Panc1 (cell line): Measurements from ENCODE around the gene H3-3A. TPM values are rescaled to one million over a fixed set of nuclear protein-coding genes. Genes with fewer than 3 reads are reported as not detected.

Source experiments
- ATAC-seq: fragments of 200-7000 bp; cut with Tn5 transposase; 2 replicates; pipeline ENCODE4 v1.9.1; 2020; ENCODE audit warnings: mild to moderate bottlenecking, moderate library complexity
- BruUV-seq: library from RNA; stranded (reverse); fragments of 400-500 nt; replicated peaks from 2 replicates; lab custom pipeline; 2021; lab: Mats Ljungman, UMichigan
- CTCF ChIA-PET: fragments of 300-600 bp; sonication (Branson Sonifier 250); formaldehyde crosslinking; loops from one replicate; lab custom pipeline; 2022; ENCODE audit warnings: antibody characterized with exemption; lab: Charles Lee
- POLR2A ChIA-PET: fragments of 300-600 bp; sonication (Branson Sonifier 250); formaldehyde crosslinking; loops from one replicate; lab custom pipeline; 2022; ENCODE audit warnings: antibody characterized with exemption; lab: Charles Lee
- DNase-seq: peaks from one replicate; pipeline ENCODE4 v3.0.0-alpha.2; 2010; ENCODE audit warnings: low read depth, low spot score
- H3K27ac ChIP-seq: 2 replicates; pipeline ENCODE4 v1.5.1; 2011; ENCODE audit warnings: mild to moderate bottlenecking, low read length, inconsistent platforms
- H3K27me3 ChIP-seq: fragments of 200-500 bp; sonication (Bioruptor generic); 2 replicates; pipeline ENCODE4 v1.6.0; 2014; ENCODE audit warnings: low read length, inconsistent platforms; ENCODE audit not compliant: control insufficient read depth, insufficient read depth
- H3K36me3 ChIP-seq: fragments of 200-500 bp; sonication (Bioruptor generic); 2 replicates; pipeline ENCODE4 v1.5.1; 2014; ENCODE audit warnings: inconsistent platforms, mild to moderate bottlenecking, low read length, moderate library complexity; ENCODE audit not compliant: control insufficient read depth, insufficient read depth
- H3K4me1 ChIP-seq: 2 replicates; pipeline ENCODE4 v1.5.1; 2011; ENCODE audit warnings: inconsistent platforms, mild to moderate bottlenecking, low read length, moderate library complexity; ENCODE audit not compliant: control insufficient read depth, insufficient read depth
- H3K4me3 ChIP-seq, 2 experiments: 2 replicates each; pipeline ENCODE4 v1.5.1; 2011 to 2012; ENCODE audit warnings: low read depth in 2 of 2, low read length in 2 of 2, mild to moderate bottlenecking in 2 of 2, inconsistent platforms in 1 of 2, moderate library complexity in 1 of 2
- H3K9me3 ChIP-seq: fragments of 200-500 bp; sonication (Bioruptor generic); 2 replicates; pipeline ENCODE4 v1.5.1; 2014; ENCODE audit warnings: low read depth, mild to moderate bottlenecking, inconsistent platforms, low read length, moderate library complexity; ENCODE audit not compliant: control insufficient read depth, insufficient read depth
- POLR2AphosphoS5 ChIP-seq: IDR thresholded peaks from 2 replicates; pipeline ENCODE4 v1.6.1; 2012; ENCODE audit warnings: mild to moderate bottlenecking, low read depth, low read length, moderate library complexity
- SIN3A ChIP-seq: IDR thresholded peaks from 2 replicates; pipeline ENCODE4 v1.6.1; 2012; ENCODE audit warnings: low read depth, mild to moderate bottlenecking, low read length, moderate library complexity, borderline replicate concordance; ENCODE audit not compliant: insufficient read depth
- TCF7L2 ChIP-seq: IDR thresholded peaks from 2 replicates; pipeline ENCODE4 v1.6.1; 2011; ENCODE audit warnings: mild to moderate bottlenecking, low read depth, low read length, inconsistent platforms
- in situ Hi-C: cut with HindIII; loops from 2 replicates; pipeline ENCODE4 v1.10.0; 2016; ENCODE audit warnings: low sequenced_read_pairs, low pct_unique_long_range_greater_than_20kb
- intact Hi-C: fragments of 100-400 bp; cut with micrococcal nuclease; formaldehyde crosslinking; loops from one replicate; pipeline ENCODE4 v1.10.0; 2022; ENCODE audit not compliant: unreplicated experiment
- total RNA-seq: library from RNA; stranded (reverse); gene quantifications from one replicate; pipeline ENCODE4 v1.2.1, GENCODE V29; 2021; ENCODE audit not compliant: unreplicated experiment
- TF ChIP-seq, protein P1 (sequence below), 2 experiments: IDR thresholded peaks; 2 replicates each; pipeline ENCODE4 v1.6.1; 2011 to 2012; ENCODE audit warnings: low read depth in 2 of 2, control low read depth in 1 of 2, low read length in 1 of 2, mild to moderate bottlenecking in 1 of 2, moderate library complexity in 1 of 2; ENCODE audit not compliant: insufficient read depth in 1 of 2
- TF ChIP-seq, protein P2 (sequence below): fragments of 450-650 bp; IDR thresholded peaks from 2 replicates; pipeline ENCODE4 v1.5.1; 2017; ENCODE audit warnings: mild to moderate bottlenecking

H3-3A gene
- total RNA-seq, 1 experiment from 2014 or later = 404 TPM

DNA sequence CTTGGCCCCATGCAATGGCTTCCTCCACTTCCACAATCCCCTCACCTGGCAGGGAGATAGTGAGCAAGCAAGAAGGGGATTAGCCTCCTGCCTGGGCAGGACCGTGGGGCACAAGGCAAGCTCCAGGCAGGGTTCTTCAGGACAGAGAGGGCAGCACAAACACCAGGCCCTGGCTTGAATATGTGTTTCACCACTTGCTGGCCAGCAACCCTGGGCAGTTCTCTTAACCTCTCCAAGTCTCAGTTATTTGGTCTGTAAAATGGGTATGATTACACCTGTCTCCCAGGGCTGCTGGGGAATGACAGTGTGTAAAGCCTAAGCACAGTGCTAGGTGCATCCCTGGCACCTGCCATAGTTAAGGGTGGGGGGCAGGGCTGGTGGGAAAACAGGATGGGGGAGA lies 31.9 kb downstream of the H3-3A start:
- Histone ChIP-seq H3K4me3 (no peak overlapping the region), H3K27ac (no peak overlapping the region), H3K27me3 (no peaks in the 10 kb centered on the region), H3K9me3 (no peaks in the 10 kb centered on the region), H3K4me1 (no peaks in the 10 kb centered on the region), H3K36me3 (no peaks in the 10 kb centered on the region)
- no TSS peak for BruUV-seq
- ATAC-seq = no peak; the same call in 1 of the 2 replicates
- TF ChIP-seq TCF7L2 = no peak
- TF ChIP-seq SIN3A = no peak
- TF ChIP-seq, protein P1, sequence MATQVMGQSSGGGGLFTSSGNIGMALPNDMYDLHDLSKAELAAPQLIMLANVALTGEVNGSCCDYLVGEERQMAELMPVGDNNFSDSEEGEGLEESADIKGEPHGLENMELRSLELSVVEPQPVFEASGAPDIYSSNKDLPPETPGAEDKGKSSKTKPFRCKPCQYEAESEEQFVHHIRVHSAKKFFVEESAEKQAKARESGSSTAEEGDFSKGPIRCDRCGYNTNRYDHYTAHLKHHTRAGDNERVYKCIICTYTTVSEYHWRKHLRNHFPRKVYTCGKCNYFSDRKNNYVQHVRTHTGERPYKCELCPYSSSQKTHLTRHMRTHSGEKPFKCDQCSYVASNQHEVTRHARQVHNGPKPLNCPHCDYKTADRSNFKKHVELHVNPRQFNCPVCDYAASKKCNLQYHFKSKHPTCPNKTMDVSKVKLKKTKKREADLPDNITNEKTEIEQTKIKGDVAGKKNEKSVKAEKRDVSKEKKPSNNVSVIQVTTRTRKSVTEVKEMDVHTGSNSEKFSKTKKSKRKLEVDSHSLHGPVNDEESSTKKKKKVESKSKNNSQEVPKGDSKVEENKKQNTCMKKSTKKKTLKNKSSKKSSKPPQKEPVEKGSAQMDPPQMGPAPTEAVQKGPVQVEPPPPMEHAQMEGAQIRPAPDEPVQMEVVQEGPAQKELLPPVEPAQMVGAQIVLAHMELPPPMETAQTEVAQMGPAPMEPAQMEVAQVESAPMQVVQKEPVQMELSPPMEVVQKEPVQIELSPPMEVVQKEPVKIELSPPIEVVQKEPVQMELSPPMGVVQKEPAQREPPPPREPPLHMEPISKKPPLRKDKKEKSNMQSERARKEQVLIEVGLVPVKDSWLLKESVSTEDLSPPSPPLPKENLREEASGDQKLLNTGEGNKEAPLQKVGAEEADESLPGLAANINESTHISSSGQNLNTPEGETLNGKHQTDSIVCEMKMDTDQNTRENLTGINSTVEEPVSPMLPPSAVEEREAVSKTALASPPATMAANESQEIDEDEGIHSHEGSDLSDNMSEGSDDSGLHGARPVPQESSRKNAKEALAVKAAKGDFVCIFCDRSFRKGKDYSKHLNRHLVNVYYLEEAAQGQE (IDR thresholded peaks at IDR 0.05; ENCODE audit: insufficient read depth in 1 of 2, low read depth in 2 of 2, low read length in 1 of 2) = no peak
- TF ChIP-seq, protein P2, sequence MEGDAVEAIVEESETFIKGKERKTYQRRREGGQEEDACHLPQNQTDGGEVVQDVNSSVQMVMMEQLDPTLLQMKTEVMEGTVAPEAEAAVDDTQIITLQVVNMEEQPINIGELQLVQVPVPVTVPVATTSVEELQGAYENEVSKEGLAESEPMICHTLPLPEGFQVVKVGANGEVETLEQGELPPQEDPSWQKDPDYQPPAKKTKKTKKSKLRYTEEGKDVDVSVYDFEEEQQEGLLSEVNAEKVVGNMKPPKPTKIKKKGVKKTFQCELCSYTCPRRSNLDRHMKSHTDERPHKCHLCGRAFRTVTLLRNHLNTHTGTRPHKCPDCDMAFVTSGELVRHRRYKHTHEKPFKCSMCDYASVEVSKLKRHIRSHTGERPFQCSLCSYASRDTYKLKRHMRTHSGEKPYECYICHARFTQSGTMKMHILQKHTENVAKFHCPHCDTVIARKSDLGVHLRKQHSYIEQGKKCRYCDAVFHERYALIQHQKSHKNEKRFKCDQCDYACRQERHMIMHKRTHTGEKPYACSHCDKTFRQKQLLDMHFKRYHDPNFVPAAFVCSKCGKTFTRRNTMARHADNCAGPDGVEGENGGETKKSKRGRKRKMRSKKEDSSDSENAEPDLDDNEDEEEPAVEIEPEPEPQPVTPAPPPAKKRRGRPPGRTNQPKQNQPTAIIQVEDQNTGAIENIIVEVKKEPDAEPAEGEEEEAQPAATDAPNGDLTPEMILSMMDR = no peak
- TF ChIP-seq POLR2AphosphoS5 = no peak
- ChIA-PET CTCF (interaction anchor here (0.7 kb wide), 1 partner anchor 60 kb away, joined by 3 read pairs; no protein-coding TSS in a partner anchor), POLR2A (no interaction called here)
- DNase-seq = no peak
- in situ Hi-C loops (no loop called here), intact Hi-C loops (no loop called here)

GRCh38 chr1:226095286-226095685 lies 32.8 kb downstream of the H3-3A start:
- BruUV-seq = no TSS peak
- TF ChIP-seq TCF7L2 (no peak), SIN3A (no peak), POLR2AphosphoS5 (no peak)
- TF ChIP-seq, protein P2 = no peak
- TF ChIP-seq, protein P1 (IDR thresholded peaks at IDR 0.05; ENCODE audit: insufficient read depth in 1 of 2, low read depth in 2 of 2, low read length in 1 of 2) = no peak
- ChIA-PET POLR2A (no interaction called here), CTCF (no interaction called here)
- ATAC-seq = no peak
- Histone ChIP-seq H3K36me3 (no peaks in the 10 kb centered on the region), H3K9me3 (no peaks in the 10 kb centered on the region), H3K4me3 (no peak overlapping the region), H3K4me1 (no peaks in the 10 kb centered on the region), H3K27me3 (no peaks in the 10 kb centered on the region), H3K27ac (no peak overlapping the region)
- in situ Hi-C loops = no loop called here
- intact Hi-C loops = no loop called here
- no peak for DNase-seq
